Spleen (tissue), 7 donors: Measurements from ENCODE around the gene COL23A1.

ENCODE experiments used
- POLR2A ChIP-seq, 3 donors: fragments of 450-650 bp; IDR thresholded peaks; one replicate each; pipeline ENCODE4 v1.5.1; 2017; ENCODE audit warnings: antibody characterized with exemption in 3 of 3, mild to moderate bottlenecking in 1 of 3
- POLR2AphosphoS5 ChIP-seq, 3 donors: sonication (generic); formaldehyde crosslinking; IDR thresholded peaks; one replicate each; pipeline ENCODE4 v1.5.1; 2017; ENCODE audit warnings: antibody characterized with exemption in 3 of 3
- TF ChIP-seq, protein P1 (sequence below), 11 experiments: fragments of 200-600 bp in 7 of 11; fragments of 450-650 bp in 4 of 11; sonication (generic) in 4 of 11; IDR thresholded peaks in 8 of 11; conservative IDR thresholded peaks in 3 of 11; 1 replicate in 7 of 11; 2 replicates in 4 of 11; pipeline versions ENCODE4 v1.4.0 to v1.8.0; 2016 to 2021; ENCODE audit warnings: antibody characterized with exemption in 11 of 11, inconsistent platforms in 4 of 11, mild to moderate bottlenecking in 1 of 11
- donor health status: DM: no; HTN: no; CAD: no; lungs with moderate emphysema.
- donor health status: DM: no; HTN: no; CAD: no.
- donor health status: DM: no; HTN: no; CAD: no.

DNA sequence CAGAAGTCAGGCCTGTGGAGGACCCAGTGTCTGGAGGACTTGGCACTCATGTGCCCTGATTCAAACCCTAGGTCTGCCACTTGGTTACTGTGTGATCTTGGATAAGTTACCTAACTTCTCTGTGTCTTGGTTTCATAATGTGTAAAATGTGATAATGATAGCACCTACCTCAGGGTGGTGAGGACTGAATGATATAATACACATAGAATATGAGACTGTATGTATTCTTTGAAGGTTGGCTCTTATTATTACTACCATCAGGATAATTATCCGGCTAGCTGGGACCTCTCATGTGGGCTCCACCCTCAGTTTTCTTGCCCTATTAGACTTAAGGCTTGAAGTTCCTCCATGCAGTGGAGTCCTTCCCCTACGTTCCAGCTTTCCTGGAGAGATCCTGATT lies 172.2 kb downstream of the COL23A1 start:
- TF ChIP-seq POLR2A (IDR thresholded peaks at IDR 0.05) (no peak), POLR2AphosphoS5 (IDR thresholded peaks at IDR 0.05) (no peak)
- TF ChIP-seq, protein P1, sequence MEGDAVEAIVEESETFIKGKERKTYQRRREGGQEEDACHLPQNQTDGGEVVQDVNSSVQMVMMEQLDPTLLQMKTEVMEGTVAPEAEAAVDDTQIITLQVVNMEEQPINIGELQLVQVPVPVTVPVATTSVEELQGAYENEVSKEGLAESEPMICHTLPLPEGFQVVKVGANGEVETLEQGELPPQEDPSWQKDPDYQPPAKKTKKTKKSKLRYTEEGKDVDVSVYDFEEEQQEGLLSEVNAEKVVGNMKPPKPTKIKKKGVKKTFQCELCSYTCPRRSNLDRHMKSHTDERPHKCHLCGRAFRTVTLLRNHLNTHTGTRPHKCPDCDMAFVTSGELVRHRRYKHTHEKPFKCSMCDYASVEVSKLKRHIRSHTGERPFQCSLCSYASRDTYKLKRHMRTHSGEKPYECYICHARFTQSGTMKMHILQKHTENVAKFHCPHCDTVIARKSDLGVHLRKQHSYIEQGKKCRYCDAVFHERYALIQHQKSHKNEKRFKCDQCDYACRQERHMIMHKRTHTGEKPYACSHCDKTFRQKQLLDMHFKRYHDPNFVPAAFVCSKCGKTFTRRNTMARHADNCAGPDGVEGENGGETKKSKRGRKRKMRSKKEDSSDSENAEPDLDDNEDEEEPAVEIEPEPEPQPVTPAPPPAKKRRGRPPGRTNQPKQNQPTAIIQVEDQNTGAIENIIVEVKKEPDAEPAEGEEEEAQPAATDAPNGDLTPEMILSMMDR (IDR thresholded peaks at IDR 0.05 in 8 of 11, conservative IDR thresholded peaks at IDR 0.05 in 3 of 11) = no peak
